Heart left ventricle (tissue), 16 donors: Measurements from ENCODE around the gene BIRC5. TPM values are rescaled to one million over a fixed set of nuclear protein-coding genes. Genes with fewer than 3 reads are reported as not detected.
A peak's percentile ranks its signal among the peaks of the same experiment; 100 is the strongest.

Source experiments
- ATAC-seq, 4 donors: fragments of 200-7000 bp; cut with Tn5 transposase; one replicate each; pipeline ENCODE4 v1.9.1; 2020 to 2022; ENCODE audit warnings: moderate library complexity in 4 of 4, mild to moderate bottlenecking in 3 of 4, moderate number of reproducible peaks in 1 of 4
- DNase-seq, 5 donors: peaks; one replicate each; pipeline ENCODE4 v3.0.0-alpha.2; 2020
- H3K27ac ChIP-seq, 12 donors: fragments of 200-600 bp; sonication (generic) in 4 of 12; one replicate each; pipeline versions ENCODE4 v1.5.0 to v1.8.0; 2016 to 2022; ENCODE audit warnings: mild to moderate bottlenecking in 2 of 12
- H3K27me3 ChIP-seq, 9 donors: fragments of 200-600 bp; sonication (generic) in 2 of 9; one replicate each; pipeline versions ENCODE4 v1.5.1 to v1.8.0; 2016 to 2022; ENCODE audit warnings: mild to moderate bottlenecking in 3 of 9
- H3K36me3 ChIP-seq, 9 donors: fragments of 200-600 bp; sonication (generic) in 2 of 9; one replicate each; pipeline versions ENCODE4 v1.5.0 to v1.8.0; 2018 to 2022; ENCODE audit warnings: mild to moderate bottlenecking in 2 of 9
- H3K4me1 ChIP-seq, 12 donors: fragments of 200-600 bp; sonication (generic) in 4 of 12; one replicate each; pipeline versions ENCODE4 v1.5.0 to v1.8.0; 2016 to 2022; ENCODE audit warnings: mild to moderate bottlenecking in 3 of 12
- H3K4me3 ChIP-seq, 12 donors: fragments of 200-600 bp; sonication (generic) in 4 of 12; one replicate each; pipeline versions ENCODE4 v1.5.0 to v1.8.0; 2017 to 2022; ENCODE audit warnings: mild to moderate bottlenecking in 9 of 12, moderate library complexity in 4 of 12
- H3K9me3 ChIP-seq, 12 donors: fragments of 200-600 bp; sonication (generic) in 4 of 12; one replicate each; pipeline versions ENCODE4 v1.5.0 to v1.8.0; 2016 to 2022; ENCODE audit warnings: mild to moderate bottlenecking in 1 of 12
- POLR2A ChIP-seq, 2 donors: fragments of 450-650 bp; IDR thresholded peaks; one replicate each; pipeline ENCODE4 v1.6.1; 2017; ENCODE audit warnings: antibody characterized with exemption in 2 of 2, mild to moderate bottlenecking in 2 of 2, moderate library complexity in 2 of 2
- WGBS, 4 donors: extraction: QIAGEN DNeasy Blood & Tissue Kit in 2 of 4; methylation state at CpG; one replicate each; pipeline versions ENCODE4 v1.1.5 to v1.1.7; 2013 to 2018; 5-methylcytosine and 5-hydroxymethylcytosine counted together
- intact Hi-C, 10 donors: fragments of 100-400 bp; cut with DNase I; formaldehyde crosslinking; loops; one replicate each; pipeline versions ENCODE4 v1.11.1 to v1.14.2; 2022
- polyA plus RNA-seq, 2 donors: library from polyadenylated mRNA; stranded (reverse); fragments of 200-250 nt; gene quantifications; one replicate each; pipeline ENCODE4 v1.2.3, GENCODE V29; 2013
- total RNA-seq, 9 donors: library from RNA; depleted of rRNA in 2 of 9; stranded (reverse); fragments of >200 nt in 2 of 9; fragmentation: NEBNext Ultra II Directional in 3 of 9; extraction: Animal tissue kit (Norgen Biotek cat#: 25700) in 3 of 9; gene quantifications; one replicate each; pipeline versions ENCODE4 v1.1.0 to v1.2.4, GENCODE V29; 2016 to 2023
- TF ChIP-seq, protein P1 (sequence below), 12 donors: fragments of 200-600 bp; sonication (generic) in 4 of 12; IDR thresholded peaks; one replicate each; pipeline versions ENCODE4 v1.5.0 to v1.8.0; 2018 to 2022; ENCODE audit warnings: antibody characterized with exemption in 12 of 12, mild to moderate bottlenecking in 5 of 12
- donor health status: ischemic (EF 13 %, LVEDD 7.1; RV severe dilation, severe dysfunction).
- donor health status: healthy with polysubstance abuse.
- donor health status: DM: no; HTN: yes; CAD: no.
- donor health status: DM: no; HTN: no; CAD: no.
- donor health status: ischemic (EF 25% LVEDD 6.9; RV normal size, moderate dysfunction).
- donor health status: ischemic (EF 25% LVEDD 5.7; RV mildly dilated, moderate dysfunction).
- donor health status: healthy.
- donor health status: DM: yes; HTN: yes; CAD: no.
- donor health status: ischemic (EF 35%, LVEDD 5.7; RV mildly dilated, moderate dysfunction).
- donor health status: nonischemic (EF 11% LVEDD 7.7; RV severe dilation, severe dysfunction).
- donor health status: DM: yes; HTN: yes; CAD: no.
- donor health status: PGD.
- donor health status: ischemic (EF 29% LVEDD 5.4; RV normal size, mild dysfunction).
- donor health status: nonischemic (EF 23%, LVEDD 6.1; RV moderate dilation, normal function).

BIRC5 gene
- total and polyA plus RNA-seq, 11 donors, result 0.11 to 10.9 (median 0.85) TPM; not detected in 2

DNA sequence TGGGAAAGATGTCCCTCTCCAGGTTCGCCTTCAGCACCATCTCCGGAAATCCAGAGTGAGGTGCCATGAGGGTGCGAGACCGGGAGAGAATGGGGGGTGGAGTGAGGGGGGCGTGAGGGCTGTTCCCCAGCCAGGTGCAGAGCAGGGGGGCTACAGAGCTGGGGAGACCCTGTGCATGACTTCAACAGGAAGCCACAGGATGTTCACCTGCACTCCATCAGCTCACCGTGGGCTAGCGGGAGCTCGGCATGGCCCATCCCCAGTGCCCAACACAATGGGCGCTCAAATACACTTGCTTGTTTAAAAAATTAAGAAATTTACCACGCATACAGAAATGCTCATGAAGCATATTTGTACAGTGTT is 45.1 kb downstream of the BIRC5 start:
- DNase-seq, result no peak
- ATAC-seq, result no peak
- Histone ChIP-seq H3K27me3 (no peaks in the 10 kb centered on the region), H3K4me3 (peak overlapping the region in 1 of 12 donors; percentile 52), H3K36me3 (no peaks in the 10 kb centered on the region), H3K27ac (peak overlapping the region in 9 of 12 donors; percentile 25 to 93 (median 44)), H3K4me1 (peaks cover 0 to 82% (median 29%) of the 10 kb centered on the region in 12 donors), H3K9me3 (no peaks in the 10 kb centered on the region)
- 76 to 83% (median 82%) methylated on average over 10 of the region's 10 CpGs for WGBS, 4 donors
- no peak for TF ChIP-seq POLR2A (IDR thresholded peaks at IDR 0.05)
- TF ChIP-seq, protein P1, sequence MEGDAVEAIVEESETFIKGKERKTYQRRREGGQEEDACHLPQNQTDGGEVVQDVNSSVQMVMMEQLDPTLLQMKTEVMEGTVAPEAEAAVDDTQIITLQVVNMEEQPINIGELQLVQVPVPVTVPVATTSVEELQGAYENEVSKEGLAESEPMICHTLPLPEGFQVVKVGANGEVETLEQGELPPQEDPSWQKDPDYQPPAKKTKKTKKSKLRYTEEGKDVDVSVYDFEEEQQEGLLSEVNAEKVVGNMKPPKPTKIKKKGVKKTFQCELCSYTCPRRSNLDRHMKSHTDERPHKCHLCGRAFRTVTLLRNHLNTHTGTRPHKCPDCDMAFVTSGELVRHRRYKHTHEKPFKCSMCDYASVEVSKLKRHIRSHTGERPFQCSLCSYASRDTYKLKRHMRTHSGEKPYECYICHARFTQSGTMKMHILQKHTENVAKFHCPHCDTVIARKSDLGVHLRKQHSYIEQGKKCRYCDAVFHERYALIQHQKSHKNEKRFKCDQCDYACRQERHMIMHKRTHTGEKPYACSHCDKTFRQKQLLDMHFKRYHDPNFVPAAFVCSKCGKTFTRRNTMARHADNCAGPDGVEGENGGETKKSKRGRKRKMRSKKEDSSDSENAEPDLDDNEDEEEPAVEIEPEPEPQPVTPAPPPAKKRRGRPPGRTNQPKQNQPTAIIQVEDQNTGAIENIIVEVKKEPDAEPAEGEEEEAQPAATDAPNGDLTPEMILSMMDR (IDR thresholded peaks at IDR 0.05), result no peak
- intact Hi-C loops, result no loop called here

DNA sequence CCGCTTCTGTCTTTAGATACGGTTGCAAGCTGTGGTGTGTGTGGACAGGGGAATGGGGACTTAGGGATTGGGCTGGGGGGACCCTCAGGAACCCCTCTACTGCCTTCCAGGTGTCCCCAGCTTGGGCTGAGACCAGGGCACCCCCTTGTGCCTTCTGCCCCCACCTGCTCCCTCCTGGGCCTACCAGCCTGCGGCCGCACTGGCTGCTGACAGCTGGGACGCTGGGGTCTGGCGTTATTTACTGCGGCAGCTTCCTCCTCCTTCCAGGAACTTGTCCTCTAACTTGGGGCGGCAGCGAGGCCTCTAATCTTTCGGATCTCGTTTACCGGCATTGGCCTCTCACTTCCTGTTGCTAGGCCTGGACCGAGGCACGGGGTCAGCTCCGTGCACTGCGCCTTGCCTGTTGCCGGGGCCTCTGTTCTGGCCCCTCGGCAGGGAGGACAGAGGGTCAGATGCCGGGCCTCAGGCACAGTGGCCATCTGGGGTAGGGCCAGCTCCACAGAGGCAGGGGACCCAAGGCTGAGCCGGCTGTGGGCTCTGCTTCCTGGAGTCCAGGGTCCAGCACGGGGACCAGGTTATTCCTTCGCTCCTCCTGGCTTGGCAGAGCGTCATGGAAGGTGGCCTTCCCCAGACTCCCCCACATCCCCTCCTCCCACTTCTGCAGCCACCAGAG is 49.1 kb downstream of the BIRC5 start:
- peak; percentile 48 to 79 (median 72) for DNase-seq
- no peak for TF ChIP-seq POLR2A (IDR thresholded peaks at IDR 0.05)
- TF ChIP-seq, protein P1 (IDR thresholded peaks at IDR 0.05), result no peak
- Histone ChIP-seq H3K27ac (peak overlapping the region; percentile 18 to 90 (median 58)), H3K4me3 (peak overlapping the region in 1 of 12 donors; percentile 2), H3K9me3 (no peaks in the 10 kb centered on the region), H3K4me1 (peaks cover 0 to 50% (median 15%) of the 10 kb centered on the region in 12 donors), H3K27me3 (no peaks in the 10 kb centered on the region), H3K36me3 (no peaks in the 10 kb centered on the region)
- 53 to 60% (median 56%) methylated on average over 21 to 23 of the region's 23 CpGs for WGBS, 4 donors
- intact Hi-C loops, result no loop called here
- peak; percentile 21 to 74 (median 56) for ATAC-seq

DNA sequence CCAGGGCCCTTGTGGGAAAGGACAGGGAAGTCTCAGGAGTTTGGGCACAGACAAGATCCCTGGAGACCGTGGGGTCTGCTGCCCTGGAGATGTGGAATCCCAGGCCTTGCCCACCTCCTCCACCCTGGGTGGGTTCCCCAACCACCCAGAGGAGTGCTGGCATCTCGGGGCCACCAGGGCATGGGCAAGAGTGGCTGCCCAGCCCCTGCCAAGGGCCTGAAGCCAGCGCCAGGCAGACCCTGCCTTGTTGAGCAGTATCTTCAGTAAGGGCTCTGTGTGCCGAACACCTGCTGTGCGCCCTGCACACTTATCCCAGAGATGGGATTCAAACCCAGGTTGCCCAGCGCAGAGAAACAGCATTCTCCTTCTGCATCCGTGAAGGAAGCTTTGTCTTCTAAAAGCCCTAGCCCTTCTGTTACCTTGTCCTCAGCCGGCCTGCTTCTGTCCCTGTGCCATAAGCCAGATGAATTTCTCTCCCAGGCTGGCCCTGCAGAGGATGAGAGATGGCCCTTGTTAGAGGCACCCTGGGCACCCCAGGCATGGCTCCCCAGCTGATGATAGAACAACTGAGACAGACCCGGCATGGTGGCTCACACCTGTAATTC is 49.8 kb downstream of the BIRC5 start:
- WGBS, 4 donors, result 92 to 98% (median 96%) methylated on average over 9 of the region's 9 CpGs

DNA sequence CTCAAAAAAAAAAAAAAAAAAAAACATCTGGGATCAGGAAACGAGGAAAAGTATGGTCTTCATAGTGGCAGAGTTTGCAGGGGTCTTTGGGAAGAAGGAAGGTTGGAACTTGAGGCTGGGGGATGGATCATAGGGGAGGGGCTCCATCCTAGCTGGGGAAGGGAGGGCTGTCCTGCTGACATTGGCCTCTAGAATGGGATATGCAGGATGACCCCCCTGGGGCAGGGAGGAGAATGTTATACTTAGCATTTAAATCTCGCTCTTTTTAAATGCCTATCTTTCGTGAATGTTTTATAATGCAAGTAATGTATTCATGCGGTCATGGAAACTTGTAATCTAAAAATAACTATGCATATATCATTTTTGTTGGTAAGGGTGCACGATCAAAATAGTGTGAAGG is 50.5 kb downstream of the BIRC5 start:
- no peak for DNase-seq
- ATAC-seq, result no peak
- no peak for TF ChIP-seq POLR2A (IDR thresholded peaks at IDR 0.05)
- TF ChIP-seq, protein P1 (IDR thresholded peaks at IDR 0.05), result no peak
- Histone ChIP-seq H3K4me3 (no peak overlapping the region), H3K9me3 (no peaks in the 10 kb centered on the region), H3K4me1 (peaks cover 0 to 37% (median 8%) of the 10 kb centered on the region in 12 donors), H3K36me3 (no peaks in the 10 kb centered on the region), H3K27me3 (peaks cover 0 to 10% (median 0%) of the 10 kb centered on the region in 9 donors), H3K27ac (no peak overlapping the region)
- intact Hi-C loops, result no loop called here
- 76 to 82% (median 79%) methylated on average over 5 of the region's 5 CpGs for WGBS, 4 donors

More for the DNA sequence above, 49.8 kb downstream of the BIRC5 start:
- ATAC-seq (peak in 1 of 4 donors; percentile 8), DNase-seq (no peak)
- H3K4me3 ChIP-seq, result no peak overlapping the region
- peaks cover 0 to 3% (median 0%) of the 10 kb centered on the region in 9 donors for H3K27me3 ChIP-seq
- no peaks in the 10 kb centered on the region for H3K9me3 ChIP-seq
- peak overlapping the region in 10 of 12 donors; percentile 19 to 90 (median 62) for H3K27ac ChIP-seq
- H3K36me3 ChIP-seq, result no peaks in the 10 kb centered on the region
- TF ChIP-seq POLR2A (IDR thresholded peaks at IDR 0.05), result no peak
- TF ChIP-seq, protein P1 (IDR thresholded peaks at IDR 0.05), result no peak
- peaks cover 0 to 44% (median 11%) of the 10 kb centered on the region in 12 donors for H3K4me1 ChIP-seq
- intact Hi-C loops, result no loop called here
